Panc1 (cell line): ENCODE data around the gene MED16. TPM values are rescaled to one million over a fixed set of nuclear protein-coding genes. Genes with fewer than 3 reads are reported as not detected.
A peak's percentile ranks its signal among the peaks of the same experiment; 100 is the strongest.

Source experiments
- ATAC-seq: fragments of 200-7000 bp; cut with Tn5 transposase; 2 replicates; pipeline ENCODE4 v1.9.1; 2020; ENCODE audit warnings: mild to moderate bottlenecking, moderate library complexity
- BruUV-seq: library from RNA; stranded (reverse); fragments of 400-500 nt; replicated peaks from 2 replicates; lab custom pipeline; 2021; lab: Mats Ljungman, UMichigan
- CTCF ChIA-PET: fragments of 300-600 bp; sonication (Branson Sonifier 250); formaldehyde crosslinking; loops from one replicate; lab custom pipeline; 2022; ENCODE audit warnings: antibody characterized with exemption; lab: Charles Lee
- POLR2A ChIA-PET: fragments of 300-600 bp; sonication (Branson Sonifier 250); formaldehyde crosslinking; loops from one replicate; lab custom pipeline; 2022; ENCODE audit warnings: antibody characterized with exemption; lab: Charles Lee
- DNase-seq: peaks from one replicate; pipeline ENCODE4 v3.0.0-alpha.2; 2010; ENCODE audit warnings: low read depth, low spot score
- H3K27ac ChIP-seq: 2 replicates; pipeline ENCODE4 v1.5.1; 2011; ENCODE audit warnings: mild to moderate bottlenecking, low read length, inconsistent platforms
- H3K27me3 ChIP-seq: fragments of 200-500 bp; sonication (Bioruptor generic); 2 replicates; pipeline ENCODE4 v1.6.0; 2014; ENCODE audit warnings: low read length, inconsistent platforms; ENCODE audit not compliant: control insufficient read depth, insufficient read depth
- H3K36me3 ChIP-seq: fragments of 200-500 bp; sonication (Bioruptor generic); 2 replicates; pipeline ENCODE4 v1.5.1; 2014; ENCODE audit warnings: inconsistent platforms, mild to moderate bottlenecking, low read length, moderate library complexity; ENCODE audit not compliant: control insufficient read depth, insufficient read depth
- H3K4me1 ChIP-seq: 2 replicates; pipeline ENCODE4 v1.5.1; 2011; ENCODE audit warnings: inconsistent platforms, mild to moderate bottlenecking, low read length, moderate library complexity; ENCODE audit not compliant: control insufficient read depth, insufficient read depth
- H3K4me3 ChIP-seq, 2 experiments: 2 replicates each; pipeline ENCODE4 v1.5.1; 2011 to 2012; ENCODE audit warnings: low read depth in 2 of 2, low read length in 2 of 2, mild to moderate bottlenecking in 2 of 2, inconsistent platforms in 1 of 2, moderate library complexity in 1 of 2
- H3K9me3 ChIP-seq: fragments of 200-500 bp; sonication (Bioruptor generic); 2 replicates; pipeline ENCODE4 v1.5.1; 2014; ENCODE audit warnings: low read depth, mild to moderate bottlenecking, inconsistent platforms, low read length, moderate library complexity; ENCODE audit not compliant: control insufficient read depth, insufficient read depth
- CTCF ChIP-seq: fragments of 450-650 bp; IDR thresholded peaks from 2 replicates; pipeline ENCODE4 v1.5.1; 2017; ENCODE audit warnings: mild to moderate bottlenecking
- POLR2AphosphoS5 ChIP-seq: IDR thresholded peaks from 2 replicates; pipeline ENCODE4 v1.6.1; 2012; ENCODE audit warnings: mild to moderate bottlenecking, low read depth, low read length, moderate library complexity
- SIN3A ChIP-seq: IDR thresholded peaks from 2 replicates; pipeline ENCODE4 v1.6.1; 2012; ENCODE audit warnings: low read depth, mild to moderate bottlenecking, low read length, moderate library complexity, borderline replicate concordance; ENCODE audit not compliant: insufficient read depth
- TCF7L2 ChIP-seq: IDR thresholded peaks from 2 replicates; pipeline ENCODE4 v1.6.1; 2011; ENCODE audit warnings: mild to moderate bottlenecking, low read depth, low read length, inconsistent platforms
- in situ Hi-C: cut with HindIII; loops from 2 replicates; pipeline ENCODE4 v1.10.0; 2016; ENCODE audit warnings: low sequenced_read_pairs, low pct_unique_long_range_greater_than_20kb
- intact Hi-C: fragments of 100-400 bp; cut with micrococcal nuclease; formaldehyde crosslinking; loops from one replicate; pipeline ENCODE4 v1.10.0; 2022; ENCODE audit not compliant: unreplicated experiment
- total RNA-seq: library from RNA; stranded (reverse); gene quantifications from one replicate; pipeline ENCODE4 v1.2.1, GENCODE V29; 2021; ENCODE audit not compliant: unreplicated experiment
- TF ChIP-seq, protein P1 (sequence below), 2 experiments: IDR thresholded peaks; 2 replicates each; pipeline ENCODE4 v1.6.1; 2011 to 2012; ENCODE audit warnings: low read depth in 2 of 2, control low read depth in 1 of 2, low read length in 1 of 2, mild to moderate bottlenecking in 1 of 2, moderate library complexity in 1 of 2; ENCODE audit not compliant: insufficient read depth in 1 of 2

The MED16 gene
- total RNA-seq, 1 experiment from 2014 or later, result 39.5 TPM

DNA sequence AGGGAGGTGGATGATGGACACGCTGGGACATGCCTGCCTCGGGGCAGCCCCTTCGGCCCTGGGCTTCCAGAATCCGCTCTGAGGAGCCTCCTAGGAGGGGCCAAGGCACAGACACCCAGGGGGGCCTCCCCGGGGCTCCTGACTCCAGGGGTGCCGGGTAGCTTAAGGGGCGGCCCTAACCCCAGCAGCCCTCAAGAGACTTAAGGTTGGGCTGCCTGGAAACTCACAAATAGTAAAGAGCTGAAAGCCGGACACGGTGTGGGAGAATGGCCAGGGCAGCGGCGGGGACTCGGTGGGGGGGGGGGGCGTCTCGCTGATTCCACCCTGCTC is 40.5 kb upstream of the MED16 start:
- Histone ChIP-seq H3K27me3 (no peaks in the 10 kb centered on the region), H3K4me1 (peaks cover 23% of the 10 kb centered on the region), H3K4me3 (no peak overlapping the region), H3K36me3 (no peaks in the 10 kb centered on the region), H3K27ac (no peak overlapping the region), H3K9me3 (no peaks in the 10 kb centered on the region)
- ChIA-PET CTCF (no interaction called here), POLR2A (no interaction called here)
- BruUV-seq, result no TSS peak
- DNase-seq (no peak), ATAC-seq (peak; percentile 9)
- intact Hi-C loops, result no loop called here
- TF ChIP-seq TCF7L2 (peak; percentile 13; the same call in 1 of the 2 replicates), POLR2AphosphoS5 (no peak)
- in situ Hi-C loops, result no loop called here

GRCh38 chr19:932648-933552 is 39.9 kb upstream of the MED16 start:
- Histone ChIP-seq H3K9me3 (no peaks in the 10 kb centered on the region), H3K4me1 (peaks cover 23% of the 10 kb centered on the region), H3K27ac (no peak overlapping the region), H3K27me3 (no peaks in the 10 kb centered on the region), H3K36me3 (no peaks in the 10 kb centered on the region), H3K4me3 (no peak overlapping the region)
- DNase-seq, result no peak
- intact Hi-C loops, result no loop called here
- ChIA-PET POLR2A (no interaction called here), CTCF (no interaction called here)
- TF ChIP-seq POLR2AphosphoS5 (no peak), CTCF (no peak), TCF7L2 (peak; percentile 89), SIN3A (no peak)
- TF ChIP-seq, protein P1, sequence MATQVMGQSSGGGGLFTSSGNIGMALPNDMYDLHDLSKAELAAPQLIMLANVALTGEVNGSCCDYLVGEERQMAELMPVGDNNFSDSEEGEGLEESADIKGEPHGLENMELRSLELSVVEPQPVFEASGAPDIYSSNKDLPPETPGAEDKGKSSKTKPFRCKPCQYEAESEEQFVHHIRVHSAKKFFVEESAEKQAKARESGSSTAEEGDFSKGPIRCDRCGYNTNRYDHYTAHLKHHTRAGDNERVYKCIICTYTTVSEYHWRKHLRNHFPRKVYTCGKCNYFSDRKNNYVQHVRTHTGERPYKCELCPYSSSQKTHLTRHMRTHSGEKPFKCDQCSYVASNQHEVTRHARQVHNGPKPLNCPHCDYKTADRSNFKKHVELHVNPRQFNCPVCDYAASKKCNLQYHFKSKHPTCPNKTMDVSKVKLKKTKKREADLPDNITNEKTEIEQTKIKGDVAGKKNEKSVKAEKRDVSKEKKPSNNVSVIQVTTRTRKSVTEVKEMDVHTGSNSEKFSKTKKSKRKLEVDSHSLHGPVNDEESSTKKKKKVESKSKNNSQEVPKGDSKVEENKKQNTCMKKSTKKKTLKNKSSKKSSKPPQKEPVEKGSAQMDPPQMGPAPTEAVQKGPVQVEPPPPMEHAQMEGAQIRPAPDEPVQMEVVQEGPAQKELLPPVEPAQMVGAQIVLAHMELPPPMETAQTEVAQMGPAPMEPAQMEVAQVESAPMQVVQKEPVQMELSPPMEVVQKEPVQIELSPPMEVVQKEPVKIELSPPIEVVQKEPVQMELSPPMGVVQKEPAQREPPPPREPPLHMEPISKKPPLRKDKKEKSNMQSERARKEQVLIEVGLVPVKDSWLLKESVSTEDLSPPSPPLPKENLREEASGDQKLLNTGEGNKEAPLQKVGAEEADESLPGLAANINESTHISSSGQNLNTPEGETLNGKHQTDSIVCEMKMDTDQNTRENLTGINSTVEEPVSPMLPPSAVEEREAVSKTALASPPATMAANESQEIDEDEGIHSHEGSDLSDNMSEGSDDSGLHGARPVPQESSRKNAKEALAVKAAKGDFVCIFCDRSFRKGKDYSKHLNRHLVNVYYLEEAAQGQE (IDR thresholded peaks at IDR 0.05; ENCODE audit: insufficient read depth in 1 of 2, low read depth in 2 of 2, low read length in 1 of 2), result no peak
- in situ Hi-C loops, result no loop called here
- ATAC-seq, result peak; percentile 69
- no TSS peak for BruUV-seq
